GM23248 (cell line): ENCODE measurements around the gene FTH1.

ENCODE experiments used
- EZH2 ChIP-seq: fragments of 200-600 bp; sonication (generic); IDR thresholded peaks from 2 replicates; pipeline ENCODE4 v1.6.1; 2018; ENCODE audit warnings: antibody characterized with exemption, mild to moderate bottlenecking; ENCODE audit not compliant: insufficient read depth, poor library complexity, severe bottlenecking
- EZH2phosphoT487 ChIP-seq: fragments of 200-600 bp; sonication (generic); IDR thresholded peaks from 2 replicates; pipeline ENCODE4 v1.6.1; 2018; ENCODE audit warnings: antibody characterized with exemption, moderate library complexity, mild to moderate bottlenecking, low read depth; ENCODE audit not compliant: insufficient read depth

GRCh38 chr11:61967116-61967923 is at the start of gene FTH1:
- no peak for TF ChIP-seq EZH2
- no peak for TF ChIP-seq EZH2phosphoT487
